Endodermal cell (in vitro differentiated cells): ENCODE measurements around the gene TDRD3. TPM values are rescaled to one million over a fixed set of nuclear protein-coding genes. Genes with fewer than 3 reads are reported as not detected.

Source experiments
- DNase-seq: peaks from one replicate; pipeline ENCODE4 v3.0.0-alpha.2; 2017
- H3K27ac ChIP-seq: 2 replicates; pipeline ENCODE4 v1.5.1; 2013; ENCODE audit warnings: mild to moderate bottlenecking, low read depth, low read length, moderate library complexity
- H3K27me3 ChIP-seq: 2 replicates; pipeline ENCODE4 v1.6.1; 2013; ENCODE audit warnings: mild to moderate bottlenecking, low read length, moderate library complexity; ENCODE audit not compliant: insufficient read depth, control insufficient read depth, poor library complexity, severe bottlenecking
- H3K36me3 ChIP-seq: 2 replicates; pipeline ENCODE4 v1.7.0; 2013; ENCODE audit warnings: mild to moderate bottlenecking, low read length, moderate library complexity; ENCODE audit not compliant: control insufficient read depth, insufficient read depth
- H3K4me1 ChIP-seq: one replicate; pipeline ENCODE4 v1.7.0; 2013; ENCODE audit warnings: low read length; ENCODE audit not compliant: control insufficient read depth, insufficient read depth
- H3K4me3 ChIP-seq: 2 replicates; pipeline ENCODE4 v1.5.1; 2013; ENCODE audit warnings: mild to moderate bottlenecking, low read length, moderate library complexity
- H3K9ac ChIP-seq: 2 replicates; pipeline ENCODE4 v1.6.1; 2013; ENCODE audit warnings: mild to moderate bottlenecking, low read length, moderate library complexity; ENCODE audit not compliant: poor library complexity, severe bottlenecking; ENCODE audit errors: extremely low read depth
- H3K9me3 ChIP-seq: 2 replicates; pipeline ENCODE4 v1.6.1; 2013; ENCODE audit warnings: mild to moderate bottlenecking, low read length, moderate library complexity; ENCODE audit not compliant: control insufficient read depth
- H3K27ac Mint-ChIP-seq: 2 replicates; pipeline ENCODE4 v1.8.0; 2020; ENCODE audit warnings: mixed read lengths
- H3K27me3 Mint-ChIP-seq: 2 replicates; pipeline ENCODE4 v1.8.0; 2021; ENCODE audit warnings: mild to moderate bottlenecking, mixed read lengths; ENCODE audit not compliant: insufficient read depth
- H3K36me3 Mint-ChIP-seq: 2 replicates; pipeline ENCODE4 v1.8.0; 2020; ENCODE audit warnings: low read depth, mixed read lengths
- H3K4me1 Mint-ChIP-seq: 2 replicates; pipeline ENCODE4 v1.8.0; 2020; ENCODE audit warnings: mixed read lengths
- H3K4me3 Mint-ChIP-seq: 2 replicates; pipeline ENCODE4 v1.8.0; 2020; ENCODE audit warnings: mild to moderate bottlenecking, moderate library complexity, mixed read lengths
- H3K9me3 Mint-ChIP-seq: 2 replicates; pipeline ENCODE4 v1.8.0; 2020; ENCODE audit warnings: mild to moderate bottlenecking, mixed read lengths
- WGBS, 2 experiments: methylation state at CpG; one replicate each; pipeline versions ENCODE4 v1.1.5 to v1.1.7; 2013; ENCODE audit warnings: missing lambda C conversion rate in 2 of 2, mixed read lengths in 1 of 2; ENCODE audit not compliant: insufficient coverage in 1 of 2, insufficient read length in 1 of 2; 5-methylcytosine and 5-hydroxymethylcytosine counted together
- total RNA-seq, 2 donors: library from RNA; stranded (reverse); fragmentation: NEBNext Ultra II Directional in 1 of 2; extraction: Animal tissue kit (Norgen Biotek cat#: 25700) in 1 of 2; gene quantifications; 2 replicates in 1 of 2; 3 replicates in 1 of 2; pipeline ENCODE4 v1.2.1, GENCODE V29; 2021
- TF ChIP-seq, protein P1 (sequence below): fragments of 200-600 bp; sonication (generic); conservative IDR thresholded peaks from 2 replicates; pipeline ENCODE4 v1.5.0; 2021; ENCODE audit warnings: antibody characterized with exemption, mild to moderate bottlenecking

TDRD3 gene
- total RNA-seq, 2 donors from 2014 or later: 25.3 to 36.1 TPM

DNA sequence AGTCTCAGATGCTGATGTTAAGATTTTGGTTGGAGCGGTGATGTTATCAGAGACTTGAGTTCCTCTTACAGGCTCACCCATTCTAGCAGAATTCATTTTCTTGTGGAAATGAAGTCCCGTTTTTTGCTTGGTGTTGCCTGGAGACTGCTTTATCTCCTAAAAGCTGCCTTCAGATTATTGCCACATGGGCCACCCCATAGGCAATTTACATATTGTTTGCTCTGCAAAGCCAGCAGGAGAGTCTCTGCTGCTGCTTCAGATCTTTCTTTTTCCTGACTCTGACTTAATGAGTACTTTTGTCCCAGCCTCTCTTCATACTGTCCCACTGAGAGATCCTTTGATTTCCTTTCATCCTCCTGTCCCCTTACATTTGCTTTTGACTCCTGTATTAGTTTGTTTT lies 114.6 kb downstream of the TDRD3 start:
- no peaks in the 10 kb centered on the region for H3K27me3 ChIP-seq
- H3K9me3 ChIP-seq: peaks cover 37% of the 10 kb centered on the region
- Mint-ChIP-seq H3K4me1 (peaks cover 3% of the 10 kb centered on the region), H3K9me3 (peaks cover 34% of the 10 kb centered on the region), H3K27ac (no peak overlapping the region), H3K4me3 (no peak overlapping the region), H3K36me3 (peaks cover 50% of the 10 kb centered on the region), H3K27me3 (no peaks in the 10 kb centered on the region)
- no peaks in the 10 kb centered on the region for H3K4me1 ChIP-seq
- peaks cover 42% of the 10 kb centered on the region for H3K36me3 ChIP-seq
- no peak for DNase-seq
- TF ChIP-seq, protein P1, sequence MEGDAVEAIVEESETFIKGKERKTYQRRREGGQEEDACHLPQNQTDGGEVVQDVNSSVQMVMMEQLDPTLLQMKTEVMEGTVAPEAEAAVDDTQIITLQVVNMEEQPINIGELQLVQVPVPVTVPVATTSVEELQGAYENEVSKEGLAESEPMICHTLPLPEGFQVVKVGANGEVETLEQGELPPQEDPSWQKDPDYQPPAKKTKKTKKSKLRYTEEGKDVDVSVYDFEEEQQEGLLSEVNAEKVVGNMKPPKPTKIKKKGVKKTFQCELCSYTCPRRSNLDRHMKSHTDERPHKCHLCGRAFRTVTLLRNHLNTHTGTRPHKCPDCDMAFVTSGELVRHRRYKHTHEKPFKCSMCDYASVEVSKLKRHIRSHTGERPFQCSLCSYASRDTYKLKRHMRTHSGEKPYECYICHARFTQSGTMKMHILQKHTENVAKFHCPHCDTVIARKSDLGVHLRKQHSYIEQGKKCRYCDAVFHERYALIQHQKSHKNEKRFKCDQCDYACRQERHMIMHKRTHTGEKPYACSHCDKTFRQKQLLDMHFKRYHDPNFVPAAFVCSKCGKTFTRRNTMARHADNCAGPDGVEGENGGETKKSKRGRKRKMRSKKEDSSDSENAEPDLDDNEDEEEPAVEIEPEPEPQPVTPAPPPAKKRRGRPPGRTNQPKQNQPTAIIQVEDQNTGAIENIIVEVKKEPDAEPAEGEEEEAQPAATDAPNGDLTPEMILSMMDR: no peak
- no peak overlapping the region for H3K4me3 ChIP-seq
- 20 to 81% methylated on average over 1 to 2 of the region's 2 CpGs for WGBS, 2 experiments
- H3K27ac ChIP-seq: peak overlapping the region; percentile 59
- H3K9ac ChIP-seq: no peak overlapping the region

DNA sequence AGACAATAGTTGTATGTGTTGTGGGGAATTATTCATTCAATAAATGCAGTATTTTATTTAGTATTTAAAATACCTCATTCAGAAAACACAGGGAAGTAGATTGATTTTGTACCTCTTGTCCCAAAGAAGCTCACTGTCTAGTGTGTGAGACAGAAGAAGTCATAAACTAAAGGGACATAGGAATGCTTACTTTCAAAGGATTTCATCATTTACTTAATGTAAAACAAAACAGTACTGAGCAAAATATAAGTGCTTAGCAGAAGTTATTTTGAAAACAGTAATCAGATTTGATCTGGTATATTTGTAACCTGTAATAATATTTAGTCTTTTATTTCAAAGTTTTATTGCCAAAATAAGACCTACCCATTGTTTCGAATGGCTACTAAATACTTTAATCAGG lies 117.9 kb downstream of the TDRD3 start:
- peaks cover 30% of the 10 kb centered on the region for H3K9me3 Mint-ChIP-seq
- H3K4me1 Mint-ChIP-seq: peaks cover 3% of the 10 kb centered on the region
- 93 to 100% methylated on average over 1 of the region's 1 CpG for WGBS, 2 experiments
- DNase-seq: no peak
- no peak overlapping the region for H3K27ac ChIP-seq
- TF ChIP-seq, protein P1: no peak
- peaks cover 36% of the 10 kb centered on the region for H3K36me3 ChIP-seq
- no peak overlapping the region for H3K4me3 ChIP-seq
- H3K27me3 Mint-ChIP-seq: no peaks in the 10 kb centered on the region
- H3K4me3 Mint-ChIP-seq: no peak overlapping the region
- no peak overlapping the region for H3K27ac Mint-ChIP-seq
- no peaks in the 10 kb centered on the region for H3K27me3 ChIP-seq
- peaks cover 32% of the 10 kb centered on the region for H3K9me3 ChIP-seq
- no peaks in the 10 kb centered on the region for H3K4me1 ChIP-seq
- H3K9ac ChIP-seq: no peak overlapping the region
- peaks cover 46% of the 10 kb centered on the region for H3K36me3 Mint-ChIP-seq

DNA sequence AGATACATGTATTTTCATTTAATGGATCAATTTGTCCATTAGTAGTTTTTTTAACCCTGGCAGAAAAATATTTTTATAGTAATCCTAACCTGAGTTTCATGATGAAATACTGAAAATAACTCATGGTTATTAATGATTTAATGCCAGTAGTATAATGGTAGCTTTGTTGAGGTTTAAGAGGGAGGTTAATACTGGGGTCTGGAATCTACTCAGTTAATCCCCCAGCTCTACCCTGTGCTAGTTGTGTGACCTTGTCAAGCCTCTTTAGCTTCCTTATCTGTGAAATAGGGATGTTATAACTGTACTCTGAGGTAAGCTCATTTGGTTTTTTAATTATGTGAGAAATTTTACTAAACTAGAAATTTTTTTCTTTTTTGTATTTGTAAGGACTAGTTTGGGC lies 122.5 kb downstream of the TDRD3 start:
- Mint-ChIP-seq H3K36me3 (peaks cover 7% of the 10 kb centered on the region), H3K4me1 (no peaks in the 10 kb centered on the region), H3K27ac (no peak overlapping the region), H3K27me3 (no peaks in the 10 kb centered on the region), H3K9me3 (no peaks in the 10 kb centered on the region), H3K4me3 (no peak overlapping the region)
- H3K27ac ChIP-seq: no peak overlapping the region
- no peak overlapping the region for H3K4me3 ChIP-seq
- no peak for DNase-seq
- no peaks in the 10 kb centered on the region for H3K9me3 ChIP-seq
- no peaks in the 10 kb centered on the region for H3K4me1 ChIP-seq
- TF ChIP-seq, protein P1: no peak
- H3K9ac ChIP-seq: no peak overlapping the region
- H3K36me3 ChIP-seq: no peaks in the 10 kb centered on the region
- H3K27me3 ChIP-seq: no peaks in the 10 kb centered on the region
